ENCODE measurements around the gene HNRNPK. TPM values are rescaled to one million over a fixed set of nuclear protein-coding genes. Genes with fewer than 3 reads are reported as not detected.

Gene HNRNPK
- polyA plus RNA-seq (2013, experiment 1 of 2), result 747 TPM
- polyA plus RNA-seq (2013, experiment 2 of 2), result 693 TPM

DNA sequence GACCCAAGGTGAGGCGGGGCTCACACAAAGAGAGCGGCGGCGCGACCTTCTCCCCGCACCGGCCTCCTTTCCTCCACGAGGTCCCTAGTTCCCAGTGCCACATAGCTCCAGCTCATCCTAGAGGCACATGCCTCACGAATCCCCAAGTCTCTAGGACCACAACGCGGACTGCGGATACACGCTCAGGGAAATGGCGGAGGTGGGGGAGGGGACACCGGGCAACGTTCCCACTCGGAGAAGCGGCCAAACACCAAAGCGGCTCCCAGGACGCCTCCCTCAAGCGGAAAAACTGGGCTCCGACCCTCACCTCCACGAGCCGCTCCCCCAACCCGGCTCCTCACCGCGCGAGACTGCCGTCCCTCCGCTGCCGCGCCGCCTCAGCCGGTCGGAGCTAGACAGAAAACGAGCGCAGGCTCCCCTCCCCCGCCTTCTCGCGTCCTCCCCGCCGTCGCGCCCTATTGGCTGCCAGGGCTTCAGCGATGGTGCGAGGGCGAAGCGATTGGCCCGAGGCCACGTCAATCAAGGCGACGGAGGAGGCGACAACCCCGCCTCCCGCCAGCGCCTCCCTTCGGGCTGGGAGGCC, at the start of gene HNRNPK:
Gene HNRNPK (minus strand): TSS at position 404 of the 583 bp plus-strand sequence. CDS start 1,963 bp downstream, outside the sequence.
- H3K4me1 ChIP-seq (ENCODE audit: insufficient read depth, low read length), result peaks cover 25% of the 10 kb centered on the region
- peaks cover 43% of the 10 kb centered on the region for H3K36me3 ChIP-seq (ENCODE audit: insufficient read depth, low read length)

GRCh38 chr9:84027201-84027600, 47.2 kb upstream of the HNRNPK start:
- H3K27me3 ChIP-seq (ENCODE audit: insufficient read depth, low read length), result no peaks in the 10 kb centered on the region
- no peaks in the 10 kb centered on the region for H3K9me3 ChIP-seq (ENCODE audit: insufficient read depth, low read depth, low read length)
- H3K4me3 ChIP-seq (ENCODE audit: low read length), result no peak overlapping the region
- no peak overlapping the region for H3K9ac ChIP-seq (ENCODE audit: low read depth, low read length)
- H3K4me1 ChIP-seq (ENCODE audit: insufficient read depth, low read length), result no peaks in the 10 kb centered on the region
- 92% methylated on average over 4 of the region's 4 CpGs for WGBS
- no peak overlapping the region for H3K27ac ChIP-seq (ENCODE audit: low read depth, low read length)
- H3K36me3 ChIP-seq (ENCODE audit: insufficient read depth, low read length), result no peaks in the 10 kb centered on the region

More for the DNA sequence above, at the start of gene HNRNPK:
- Histone ChIP-seq H3K4me3 (ENCODE audit: low read length) (peak within 1 kb of the TSS; percentile 97), H3K27me3 (ENCODE audit: insufficient read depth, low read length) (no peaks in the 10 kb centered on the region), H3K9me3 (ENCODE audit: insufficient read depth, low read depth, low read length) (no peaks in the 10 kb centered on the region), H3K9ac (ENCODE audit: low read depth, low read length) (peak within 1 kb of the TSS; percentile 100), H3K27ac (ENCODE audit: low read depth, low read length) (peak within 1 kb of the TSS; percentile 99)
- WGBS, result under 1% methylated on average over 57 of the region's 57 CpGs

- H3K27me3 ChIP-seq (ENCODE audit: insufficient read depth, low read length), result no peaks in the 10 kb centered on the region
- WGBS, result 85% methylated on average over 4 of the region's 4 CpGs
These were observed 44.1 kb upstream of the HNRNPK start for GRCh38 chr9:84024041-84024575.

DNA sequence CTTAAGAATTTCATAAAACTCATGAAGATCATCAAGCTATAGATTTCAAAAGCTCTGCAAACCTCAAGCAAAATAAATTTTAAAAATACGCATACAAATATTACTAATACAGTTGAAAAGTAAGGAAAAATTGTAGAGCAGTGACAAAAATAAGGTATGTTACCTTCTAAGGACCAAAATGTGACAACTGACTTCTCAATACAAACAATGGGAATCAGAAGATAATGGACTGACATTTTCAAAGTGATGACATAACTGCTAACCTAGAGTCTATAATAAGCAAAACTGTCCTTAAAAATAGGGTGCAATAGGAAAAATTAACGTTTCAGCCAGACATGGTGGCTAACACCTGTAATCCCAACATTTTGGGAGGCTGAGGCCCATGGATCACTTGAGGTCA, 27.6 kb upstream of the HNRNPK start:
- H3K9me3 ChIP-seq (ENCODE audit: insufficient read depth, low read depth, low read length), result no peaks in the 10 kb centered on the region

More at GRCh38 chr9:84024041-84024575, 44.1 kb upstream of the HNRNPK start:
- Histone ChIP-seq H3K9me3 (ENCODE audit: insufficient read depth, low read depth, low read length) (no peaks in the 10 kb centered on the region), H3K4me1 (ENCODE audit: insufficient read depth, low read length) (no peaks in the 10 kb centered on the region), H3K4me3 (ENCODE audit: low read length) (no peak overlapping the region), H3K9ac (ENCODE audit: low read depth, low read length) (no peak overlapping the region), H3K27ac (ENCODE audit: low read depth, low read length) (no peak overlapping the region), H3K36me3 (ENCODE audit: insufficient read depth, low read length) (no peaks in the 10 kb centered on the region)

GRCh38 chr9:84003246-84003645, 23.2 kb upstream of the HNRNPK start:
- no peaks in the 10 kb centered on the region for H3K9me3 ChIP-seq (ENCODE audit: insufficient read depth, low read depth, low read length)
- H3K4me3 ChIP-seq (ENCODE audit: low read length), result no peak overlapping the region
- no peaks in the 10 kb centered on the region for H3K4me1 ChIP-seq (ENCODE audit: insufficient read depth, low read length)
- H3K27ac ChIP-seq (ENCODE audit: low read depth, low read length), result no peak overlapping the region
- 89% methylated on average over 3 of the region's 3 CpGs for WGBS
- H3K9ac ChIP-seq (ENCODE audit: low read depth, low read length), result no peak overlapping the region
- no peaks in the 10 kb centered on the region for H3K27me3 ChIP-seq (ENCODE audit: insufficient read depth, low read length)
- peaks cover 45% of the 10 kb centered on the region for H3K36me3 ChIP-seq (ENCODE audit: insufficient read depth, low read length)

More for the DNA sequence above, 27.6 kb upstream of the HNRNPK start:
- Histone ChIP-seq H3K27ac (ENCODE audit: low read depth, low read length) (no peak overlapping the region), H3K4me1 (ENCODE audit: insufficient read depth, low read length) (no peaks in the 10 kb centered on the region), H3K4me3 (ENCODE audit: low read length) (no peak overlapping the region), H3K9ac (ENCODE audit: low read depth, low read length) (no peak overlapping the region), H3K36me3 (ENCODE audit: insufficient read depth, low read length) (peaks cover 9% of the 10 kb centered on the region), H3K27me3 (ENCODE audit: insufficient read depth, low read length) (no peaks in the 10 kb centered on the region)
- WGBS, result 85% methylated on average over 1 of the region's 2 CpGs

DNA sequence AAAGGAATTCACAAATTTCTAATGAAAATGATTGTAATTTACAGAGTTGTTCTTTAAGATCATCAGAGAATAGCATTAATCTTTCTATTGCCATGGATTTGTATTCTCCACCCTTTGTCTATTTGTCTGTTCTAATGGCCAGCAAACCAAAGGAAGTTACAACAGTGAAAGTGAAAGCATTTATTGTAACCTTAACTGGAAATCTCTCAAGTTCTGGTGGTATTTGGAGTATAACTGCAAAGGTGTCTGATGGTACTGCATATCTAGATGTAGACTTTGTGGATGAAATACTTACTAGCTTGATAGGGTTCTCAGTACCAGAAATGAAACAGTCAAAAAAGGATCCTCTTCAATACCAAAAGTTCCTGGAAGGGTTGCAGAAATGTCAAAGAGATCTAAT, 22.3 kb upstream of the HNRNPK start:
- H3K36me3 ChIP-seq (ENCODE audit: insufficient read depth, low read length), result peaks cover 45% of the 10 kb centered on the region
- H3K9ac ChIP-seq (ENCODE audit: low read depth, low read length), result no peak overlapping the region
- H3K27me3 ChIP-seq (ENCODE audit: insufficient read depth, low read length), result no peaks in the 10 kb centered on the region
- no peak overlapping the region for H3K4me3 ChIP-seq (ENCODE audit: low read length)
- no peaks in the 10 kb centered on the region for H3K9me3 ChIP-seq (ENCODE audit: insufficient read depth, low read depth, low read length)
- H3K4me1 ChIP-seq (ENCODE audit: insufficient read depth, low read length), result no peaks in the 10 kb centered on the region
- H3K27ac ChIP-seq (ENCODE audit: low read depth, low read length), result no peak overlapping the region

- H3K9ac ChIP-seq (ENCODE audit: low read depth, low read length), result no peak overlapping the region
- H3K27ac ChIP-seq (ENCODE audit: low read depth, low read length), result no peak overlapping the region
- H3K4me1 ChIP-seq (ENCODE audit: insufficient read depth, low read length), result no peaks in the 10 kb centered on the region
- H3K27me3 ChIP-seq (ENCODE audit: insufficient read depth, low read length), result no peaks in the 10 kb centered on the region
- H3K9me3 ChIP-seq (ENCODE audit: insufficient read depth, low read depth, low read length), result no peaks in the 10 kb centered on the region
- WGBS, result 87% methylated on average over 2 of the region's 2 CpGs
- H3K4me3 ChIP-seq (ENCODE audit: low read length), result no peak overlapping the region
- H3K36me3 ChIP-seq (ENCODE audit: insufficient read depth, low read length), result peaks cover 45% of the 10 kb centered on the region
These were observed 21.6 kb upstream of the HNRNPK start for GRCh38 chr9:84001621-84002020.

GRCh38 chr9:84000186-84000585, 20.2 kb upstream of the HNRNPK start:
- H3K36me3 ChIP-seq (ENCODE audit: insufficient read depth, low read length), result peaks cover 45% of the 10 kb centered on the region
- H3K9me3 ChIP-seq (ENCODE audit: insufficient read depth, low read depth, low read length), result no peaks in the 10 kb centered on the region
- no peaks in the 10 kb centered on the region for H3K4me1 ChIP-seq (ENCODE audit: insufficient read depth, low read length)
- 100% methylated on average over 1 of the region's 3 CpGs for WGBS
- no peak overlapping the region for H3K9ac ChIP-seq (ENCODE audit: low read depth, low read length)
- H3K4me3 ChIP-seq (ENCODE audit: low read length), result no peak overlapping the region
- H3K27me3 ChIP-seq (ENCODE audit: insufficient read depth, low read length), result no peaks in the 10 kb centered on the region
- H3K27ac ChIP-seq (ENCODE audit: low read depth, low read length), result no peak overlapping the region

- peaks cover 45% of the 10 kb centered on the region for H3K36me3 ChIP-seq (ENCODE audit: insufficient read depth, low read length)
- H3K9ac ChIP-seq (ENCODE audit: low read depth, low read length), result no peak overlapping the region
- no CpG with 5 or more reads among the region's 2 CpGs for WGBS
- no peak overlapping the region for H3K4me3 ChIP-seq (ENCODE audit: low read length)
- H3K27me3 ChIP-seq (ENCODE audit: insufficient read depth, low read length), result no peaks in the 10 kb centered on the region
- H3K9me3 ChIP-seq (ENCODE audit: insufficient read depth, low read depth, low read length), result no peaks in the 10 kb centered on the region
- H3K4me1 ChIP-seq (ENCODE audit: insufficient read depth, low read length), result no peaks in the 10 kb centered on the region
- no peak overlapping the region for H3K27ac ChIP-seq (ENCODE audit: low read depth, low read length)
These were observed 19.3 kb upstream of the HNRNPK start for GRCh38 chr9:83999141-83999918.

- H3K27ac ChIP-seq (ENCODE audit: low read depth, low read length), result no peak overlapping the region
- no peaks in the 10 kb centered on the region for H3K9me3 ChIP-seq (ENCODE audit: insufficient read depth, low read depth, low read length)
- no peak overlapping the region for H3K9ac ChIP-seq (ENCODE audit: low read depth, low read length)
- no peaks in the 10 kb centered on the region for H3K4me1 ChIP-seq (ENCODE audit: insufficient read depth, low read length)
- H3K27me3 ChIP-seq (ENCODE audit: insufficient read depth, low read length), result no peaks in the 10 kb centered on the region
- no peak overlapping the region for H3K4me3 ChIP-seq (ENCODE audit: low read length)
- peaks cover 21% of the 10 kb centered on the region for H3K36me3 ChIP-seq (ENCODE audit: insufficient read depth, low read length)
- 96% methylated on average over 4 of the region's 4 CpGs for WGBS
These were observed 16.1 kb upstream of the HNRNPK start for GRCh38 chr9:83996126-83996525.

GRCh38 chr9:83992901-83993300, 12.9 kb upstream of the HNRNPK start:
- Histone ChIP-seq H3K27me3 (ENCODE audit: insufficient read depth, low read length) (no peaks in the 10 kb centered on the region), H3K4me3 (ENCODE audit: low read length) (no peak overlapping the region), H3K27ac (ENCODE audit: low read depth, low read length) (no peak overlapping the region), H3K4me1 (ENCODE audit: insufficient read depth, low read length) (no peaks in the 10 kb centered on the region), H3K9ac (ENCODE audit: low read depth, low read length) (no peak overlapping the region), H3K36me3 (ENCODE audit: insufficient read depth, low read length) (peaks cover 18% of the 10 kb centered on the region), H3K9me3 (ENCODE audit: insufficient read depth, low read depth, low read length) (no peaks in the 10 kb centered on the region)
